Hepatocyte (in vitro differentiated cells): ENCODE results near the gene TFCP2L1. TPM values are rescaled to one million over a fixed set of nuclear protein-coding genes. Genes with fewer than 3 reads are reported as not detected.

ENCODE experiments used
- DNase-seq: peaks from one replicate; pipeline ENCODE4 v3.0.0-alpha.2; 2016; ENCODE audit warnings: low spot score
- H2AFZ ChIP-seq: fragments of 200-600 bp; sonication (generic); 2 replicates; pipeline ENCODE4 v1.6.0; 2016; ENCODE audit warnings: antibody characterized with exemption, mild to moderate bottlenecking
- H3K27ac ChIP-seq: fragments of 200-600 bp; sonication (generic); 2 replicates; pipeline ENCODE4 v1.5.1; 2016; ENCODE audit warnings: mild to moderate bottlenecking
- H3K27me3 ChIP-seq: fragments of 200-600 bp; sonication (generic); 2 replicates; pipeline ENCODE4 v1.6.1; 2016
- H3K36me3 ChIP-seq: fragments of 200-600 bp; sonication (generic); replicated peaks from 2 replicates; pipeline ENCODE4 v1.5.1; 2016; ENCODE audit warnings: low read depth; ENCODE audit not compliant: insufficient read depth
- H3K4me1 ChIP-seq: fragments of 200-600 bp; sonication (generic); 2 replicates; pipeline ENCODE4 v1.5.1; 2016; ENCODE audit warnings: mild to moderate bottlenecking, moderate library complexity; ENCODE audit not compliant: insufficient read depth
- H3K4me2 ChIP-seq: fragments of 200-600 bp; sonication (generic); 2 replicates; pipeline ENCODE4 v1.6.0; 2016
- H3K4me3 ChIP-seq: fragments of 200-600 bp; sonication (generic); 2 replicates; pipeline ENCODE4 v1.5.1; 2016; ENCODE audit warnings: mild to moderate bottlenecking
- H3K79me2 ChIP-seq: fragments of 200-600 bp; sonication (generic); 2 replicates; pipeline ENCODE4 v1.6.0; 2017; ENCODE audit warnings: mild to moderate bottlenecking
- H3K9me2 ChIP-seq: fragments of 200-600 bp; sonication (generic); replicated peaks from 2 replicates; pipeline ENCODE4 v1.6.0; 2017; ENCODE audit warnings: mild to moderate bottlenecking; ENCODE audit not compliant: insufficient read depth
- H3K9me3 ChIP-seq: fragments of 200-600 bp; sonication (generic); 2 replicates; pipeline ENCODE4 v1.5.1; 2016; ENCODE audit warnings: low read depth, mild to moderate bottlenecking
- H4K20me1 ChIP-seq: fragments of 200-600 bp; sonication (generic); 2 replicates; pipeline ENCODE4 v1.6.0; 2016; ENCODE audit warnings: mild to moderate bottlenecking; ENCODE audit not compliant: insufficient read depth, poor library complexity, severe bottlenecking
- CTCF ChIP-seq: fragments of 200-600 bp; sonication (generic); IDR thresholded peaks from 2 replicates; pipeline ENCODE4 v1.5.1; 2016; ENCODE audit warnings: antibody characterized with exemption, mild to moderate bottlenecking; ENCODE audit not compliant: poor library complexity
- EZH2 ChIP-seq: fragments of 200-600 bp; sonication (generic); IDR thresholded peaks from 2 replicates; pipeline ENCODE4 v1.6.1; 2016; ENCODE audit warnings: antibody characterized with exemption, mild to moderate bottlenecking, borderline replicate concordance
- EZH2phosphoT487 ChIP-seq: fragments of 200-600 bp; sonication (generic); IDR thresholded peaks from one replicate; pipeline ENCODE4 v1.6.1; 2018; ENCODE audit warnings: antibody characterized with exemption, mild to moderate bottlenecking, low read depth, moderate library complexity; ENCODE audit not compliant: unreplicated experiment, severe bottlenecking
- WGBS: methylation state at CpG from one replicate; pipeline ENCODE4 v1.1.6; 2016; ENCODE audit warnings: low lambda C conversion rate; ENCODE audit errors: missing lambda C conversion rate; 5-methylcytosine and 5-hydroxymethylcytosine counted together
- polyA plus RNA-seq: library from polyadenylated mRNA; unstranded; fragments of >200 nt; fragmentation: Nextera tagmentation; extraction: Ambion mirVana; gene quantifications from 2 replicates; pipeline ENCODE4 v1.2.1, GENCODE V29; 2016
- total RNA-seq: library from RNA; depleted of rRNA; stranded (reverse); fragments of >200 nt; gene quantifications from 2 replicates; pipeline ENCODE4 v1.2.3, GENCODE V29; 2014

Gene TFCP2L1
- total and polyA plus RNA-seq, 2 experiments from 2014 or later = 1.1 to 2.5 TPM

DNA sequence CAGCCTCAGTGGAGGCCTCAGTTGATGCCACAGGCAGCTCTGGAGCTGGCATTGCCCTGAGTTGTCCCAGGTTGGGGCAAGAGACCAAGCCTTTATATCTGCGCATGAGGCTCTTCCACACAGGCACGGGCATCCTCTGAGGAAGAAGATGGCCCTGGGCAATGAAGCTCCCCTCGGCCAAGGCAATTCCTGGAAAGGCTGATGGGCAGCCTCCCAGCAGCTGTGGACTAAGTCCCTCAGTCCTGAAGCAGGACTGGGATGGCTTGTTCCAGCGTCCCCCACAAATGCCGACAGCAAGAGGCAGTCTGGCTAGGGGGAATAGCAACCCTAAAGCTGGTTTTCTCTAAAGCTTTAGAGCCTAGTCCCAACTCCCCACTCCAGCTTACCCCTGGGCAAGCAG, 90.0 kb downstream of the TFCP2L1 start:
- 81% methylated on average over 5 of the region's 5 CpGs for WGBS
- H3K9me3 ChIP-seq = no peaks in the 10 kb centered on the region
- DNase-seq = no peak
- no peaks in the 10 kb centered on the region for H4K20me1 ChIP-seq
- no peaks in the 10 kb centered on the region for H3K79me2 ChIP-seq
- no peak overlapping the region for H3K4me3 ChIP-seq
- H3K4me1 ChIP-seq = no peaks in the 10 kb centered on the region
- TF ChIP-seq EZH2phosphoT487 (no peak), EZH2 (no peak), CTCF (no peak)
- no peaks in the 10 kb centered on the region for H3K27me3 ChIP-seq
- H3K27ac ChIP-seq = no peak overlapping the region
- H2AFZ ChIP-seq = no peak overlapping the region
- H3K36me3 ChIP-seq = no peaks in the 10 kb centered on the region
- H3K4me2 ChIP-seq = no peak overlapping the region
- H3K9me2 ChIP-seq = no peaks in the 10 kb centered on the region

GRCh38 chr2:121194626-121195025, 90.4 kb downstream of the TFCP2L1 start:
- no peaks in the 10 kb centered on the region for H3K9me3 ChIP-seq
- no peaks in the 10 kb centered on the region for H3K27me3 ChIP-seq
- no peak overlapping the region for H2AFZ ChIP-seq
- no peak for DNase-seq
- H3K4me2 ChIP-seq = no peak overlapping the region
- H3K4me1 ChIP-seq = no peaks in the 10 kb centered on the region
- no peaks in the 10 kb centered on the region for H3K36me3 ChIP-seq
- TF ChIP-seq EZH2phosphoT487 (no peak), EZH2 (no peak), CTCF (no peak)
- H3K9me2 ChIP-seq = no peaks in the 10 kb centered on the region
- WGBS = 88% methylated on average over 5 of the region's 5 CpGs
- H3K79me2 ChIP-seq = no peaks in the 10 kb centered on the region
- H3K4me3 ChIP-seq = no peak overlapping the region
- H3K27ac ChIP-seq = no peak overlapping the region
- no peaks in the 10 kb centered on the region for H4K20me1 ChIP-seq

DNA sequence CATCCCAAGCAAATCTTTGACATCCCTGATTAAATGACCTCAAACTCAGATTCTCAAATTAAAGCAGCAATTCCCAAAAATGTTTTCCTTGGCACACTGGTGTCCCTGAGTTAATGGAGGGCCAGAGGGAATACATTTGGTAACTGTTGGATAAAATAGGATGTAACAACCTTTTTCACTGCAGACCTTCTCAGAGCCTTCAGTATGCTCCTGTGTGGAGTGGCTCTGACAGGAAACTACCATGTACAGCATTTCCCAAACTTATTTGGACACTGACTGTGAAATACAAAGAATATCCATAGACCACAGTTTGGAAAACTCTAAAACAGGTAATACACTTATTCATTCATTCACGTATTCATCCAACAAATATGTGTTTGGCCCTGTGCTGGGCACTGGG, 91.8 kb downstream of the TFCP2L1 start:
- H3K9me3 ChIP-seq = no peaks in the 10 kb centered on the region
- H3K9me2 ChIP-seq = no peaks in the 10 kb centered on the region
- no peak overlapping the region for H3K4me2 ChIP-seq
- H3K79me2 ChIP-seq = no peaks in the 10 kb centered on the region
- H3K36me3 ChIP-seq = no peaks in the 10 kb centered on the region
- TF ChIP-seq EZH2phosphoT487 = no peak
- no peak for TF ChIP-seq CTCF
- no peak for TF ChIP-seq EZH2
- H3K27me3 ChIP-seq = no peaks in the 10 kb centered on the region
- no peak for DNase-seq
- 100% methylated on average over 1 of the region's 1 CpG for WGBS
- H3K4me1 ChIP-seq = no peaks in the 10 kb centered on the region
- no peak overlapping the region for H2AFZ ChIP-seq
- H4K20me1 ChIP-seq = no peaks in the 10 kb centered on the region
- H3K4me3 ChIP-seq = no peak overlapping the region
- H3K27ac ChIP-seq = no peak overlapping the region

DNA sequence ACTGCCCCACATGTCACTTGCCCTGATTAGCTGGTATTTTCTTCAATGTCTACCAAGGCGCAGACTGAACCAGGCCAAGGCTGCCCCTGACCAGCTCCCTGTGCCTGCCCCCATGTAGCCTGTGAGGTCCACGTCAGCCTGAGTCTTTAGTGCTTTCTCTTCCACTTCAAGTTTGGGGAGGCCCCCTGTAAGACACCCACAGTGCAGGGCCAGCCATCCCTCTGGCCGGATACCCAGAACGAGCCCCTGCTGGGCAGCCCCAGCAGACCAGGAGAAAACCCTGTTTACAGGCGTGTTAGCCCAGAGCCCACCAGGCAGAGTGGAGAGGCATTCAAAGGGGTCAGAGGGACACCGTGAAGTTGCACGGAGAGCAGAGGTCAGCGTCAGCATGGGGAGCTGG, 92.4 kb downstream of the TFCP2L1 start:
- WGBS = 88% methylated on average over 8 of the region's 8 CpGs

More for the DNA sequence above, 92.4 kb downstream of the TFCP2L1 start:
- Histone ChIP-seq H3K4me1 (no peaks in the 10 kb centered on the region), H3K79me2 (no peaks in the 10 kb centered on the region), H3K9me2 (no peaks in the 10 kb centered on the region), H4K20me1 (no peaks in the 10 kb centered on the region), H3K36me3 (no peaks in the 10 kb centered on the region), H3K9me3 (no peaks in the 10 kb centered on the region), H3K4me2 (no peak overlapping the region), H3K4me3 (no peak overlapping the region), H2AFZ (no peak overlapping the region), H3K27me3 (no peaks in the 10 kb centered on the region), H3K27ac (no peak overlapping the region)
- no peak for DNase-seq
- no peak for TF ChIP-seq CTCF
- no peak for TF ChIP-seq EZH2phosphoT487
- no peak for TF ChIP-seq EZH2
